ENCODE results near the gene XKR8.

DNA sequence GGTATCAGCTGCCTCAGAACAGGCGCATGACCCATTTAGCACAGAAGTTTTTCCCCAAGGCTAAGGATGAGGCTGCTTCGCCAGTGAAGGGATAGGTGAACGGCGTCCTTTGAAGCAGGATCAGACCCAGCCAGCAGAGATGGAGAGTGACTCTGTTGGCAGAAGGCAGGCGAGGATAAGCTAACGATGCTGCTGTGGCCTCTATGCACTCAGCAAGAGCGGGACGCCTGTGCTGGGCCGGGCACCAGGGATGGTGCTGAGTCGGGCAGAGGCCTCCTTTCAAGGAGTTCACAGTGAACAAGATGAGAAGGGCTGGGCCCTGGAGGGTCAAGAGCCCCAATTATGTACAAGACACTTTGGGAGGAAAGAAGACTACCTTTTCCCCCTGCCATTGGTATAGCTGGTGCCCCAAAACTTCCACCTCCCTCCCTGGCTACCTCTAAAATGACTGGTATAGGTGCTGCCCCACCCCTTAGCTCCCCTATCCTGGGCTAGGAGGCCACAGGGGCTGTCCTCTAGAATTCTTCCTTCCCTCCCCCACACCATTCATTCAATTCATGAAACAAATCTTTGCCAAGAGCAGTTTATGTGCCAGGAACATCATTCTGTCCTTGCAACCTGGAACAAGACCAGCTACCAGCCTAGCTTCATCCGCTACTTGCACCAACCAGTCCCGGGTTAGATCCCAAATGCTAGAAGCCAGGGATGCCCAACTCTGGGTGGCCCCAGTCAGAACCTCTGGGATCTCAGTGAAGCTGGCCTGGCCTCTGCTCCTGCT is 7.5 kb downstream of the XKR8 start:
- TF ChIP-seq, protein P1, sequence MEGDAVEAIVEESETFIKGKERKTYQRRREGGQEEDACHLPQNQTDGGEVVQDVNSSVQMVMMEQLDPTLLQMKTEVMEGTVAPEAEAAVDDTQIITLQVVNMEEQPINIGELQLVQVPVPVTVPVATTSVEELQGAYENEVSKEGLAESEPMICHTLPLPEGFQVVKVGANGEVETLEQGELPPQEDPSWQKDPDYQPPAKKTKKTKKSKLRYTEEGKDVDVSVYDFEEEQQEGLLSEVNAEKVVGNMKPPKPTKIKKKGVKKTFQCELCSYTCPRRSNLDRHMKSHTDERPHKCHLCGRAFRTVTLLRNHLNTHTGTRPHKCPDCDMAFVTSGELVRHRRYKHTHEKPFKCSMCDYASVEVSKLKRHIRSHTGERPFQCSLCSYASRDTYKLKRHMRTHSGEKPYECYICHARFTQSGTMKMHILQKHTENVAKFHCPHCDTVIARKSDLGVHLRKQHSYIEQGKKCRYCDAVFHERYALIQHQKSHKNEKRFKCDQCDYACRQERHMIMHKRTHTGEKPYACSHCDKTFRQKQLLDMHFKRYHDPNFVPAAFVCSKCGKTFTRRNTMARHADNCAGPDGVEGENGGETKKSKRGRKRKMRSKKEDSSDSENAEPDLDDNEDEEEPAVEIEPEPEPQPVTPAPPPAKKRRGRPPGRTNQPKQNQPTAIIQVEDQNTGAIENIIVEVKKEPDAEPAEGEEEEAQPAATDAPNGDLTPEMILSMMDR (IDR thresholded peaks at IDR 0.05; ENCODE audit: poor library complexity) = no peak
- TF ChIP-seq EZH2 (IDR thresholded peaks at IDR 0.05; ENCODE audit: borderline replicate concordance) = no peak

Data from hepatocyte (in vitro differentiated cells).